Endothelial cell of hepatic sinusoid (primary cell): Measurements from ENCODE around the gene EPHA1.

ENCODE experiments used
- in situ Hi-C: cut with HindIII; loops from 2 replicates; pipeline ENCODE4 v1.10.0; 2017; ENCODE audit warnings: low sequenced_read_pairs

The EPHA1 gene

DNA sequence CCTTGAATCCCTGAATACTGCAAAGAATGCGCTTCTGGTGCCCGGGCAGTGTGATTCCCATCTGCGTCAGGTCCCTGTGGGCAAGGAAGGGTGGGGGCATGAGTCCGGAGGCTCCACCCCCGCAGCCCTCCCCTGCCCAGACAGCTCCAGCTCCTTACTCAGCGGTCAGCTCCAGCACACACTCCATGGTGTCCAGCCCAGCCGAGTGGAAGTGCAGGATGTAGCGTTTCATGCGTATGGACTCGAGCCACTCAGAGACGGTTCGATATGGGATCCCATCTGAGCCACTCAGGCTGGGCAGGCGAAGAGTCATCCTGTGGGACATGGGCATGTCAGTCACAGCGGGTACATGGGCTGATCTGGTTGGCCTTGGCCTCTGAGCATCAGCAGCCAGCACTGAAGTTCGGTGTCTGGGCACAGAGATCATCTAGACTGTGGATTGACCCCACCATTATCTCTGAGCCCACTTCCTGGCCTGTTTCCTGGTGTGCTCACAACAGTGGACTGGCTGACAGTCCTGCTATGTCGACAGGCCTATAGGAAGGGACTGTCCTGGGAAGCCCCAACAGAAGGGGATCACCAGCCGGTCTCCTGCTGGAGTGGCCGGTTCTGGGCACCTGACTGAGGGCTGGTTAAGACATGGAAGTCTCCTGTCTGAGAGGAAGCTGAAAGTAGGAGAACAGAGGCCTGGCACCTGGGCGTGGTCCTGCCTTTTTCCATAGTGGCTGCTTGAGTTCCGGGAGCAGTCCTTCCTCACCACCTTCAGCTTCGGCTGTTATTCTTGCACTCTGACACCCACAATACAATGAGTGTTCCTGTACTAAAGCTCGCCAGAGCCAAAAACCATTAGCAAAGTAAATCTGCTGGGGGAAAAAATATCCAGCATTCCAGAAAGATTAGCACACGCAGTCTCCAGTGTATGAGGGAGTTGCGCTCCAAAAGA, 16.9 kb downstream of the EPHA1 start:
- in situ Hi-C loops: no loop called here

- in situ Hi-C loops: no loop called here
Observed at GRCh38 chr7:143390773-143391317, 17.8 kb downstream of the EPHA1 start.

DNA sequence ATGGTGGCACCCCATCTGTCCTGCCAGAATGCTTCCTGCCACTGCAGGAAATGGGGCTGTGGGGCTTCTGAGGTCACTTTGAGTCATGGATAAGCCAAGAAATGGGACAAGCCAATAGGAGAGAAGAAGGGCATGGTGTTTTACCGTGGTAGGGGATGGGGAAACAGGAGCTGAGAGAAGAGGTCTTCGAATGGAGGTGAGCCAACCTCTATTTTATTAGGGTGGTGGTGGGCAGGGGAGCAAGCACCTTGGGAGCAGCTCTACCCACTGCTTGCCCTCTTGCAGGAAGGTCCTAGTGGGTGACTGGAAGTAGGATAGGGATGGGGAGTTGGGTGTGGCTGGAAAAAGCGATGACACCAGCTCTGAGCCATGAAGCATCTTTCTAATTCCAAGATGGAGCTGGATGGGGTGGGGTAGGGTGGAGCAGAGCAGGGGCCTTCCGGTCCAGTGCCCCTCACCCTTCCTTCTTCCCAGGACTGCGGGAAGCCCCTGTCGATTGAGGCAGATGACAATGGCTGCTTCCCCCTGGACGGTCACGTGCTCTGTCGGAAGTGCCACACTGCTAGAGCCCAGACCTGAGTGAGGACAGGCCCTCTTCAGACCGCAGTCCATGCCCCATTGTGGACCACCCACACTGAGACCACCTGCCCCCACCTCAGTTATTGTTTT, 18.4 kb downstream of the EPHA1 start:
- in situ Hi-C loops: no loop called here

DNA sequence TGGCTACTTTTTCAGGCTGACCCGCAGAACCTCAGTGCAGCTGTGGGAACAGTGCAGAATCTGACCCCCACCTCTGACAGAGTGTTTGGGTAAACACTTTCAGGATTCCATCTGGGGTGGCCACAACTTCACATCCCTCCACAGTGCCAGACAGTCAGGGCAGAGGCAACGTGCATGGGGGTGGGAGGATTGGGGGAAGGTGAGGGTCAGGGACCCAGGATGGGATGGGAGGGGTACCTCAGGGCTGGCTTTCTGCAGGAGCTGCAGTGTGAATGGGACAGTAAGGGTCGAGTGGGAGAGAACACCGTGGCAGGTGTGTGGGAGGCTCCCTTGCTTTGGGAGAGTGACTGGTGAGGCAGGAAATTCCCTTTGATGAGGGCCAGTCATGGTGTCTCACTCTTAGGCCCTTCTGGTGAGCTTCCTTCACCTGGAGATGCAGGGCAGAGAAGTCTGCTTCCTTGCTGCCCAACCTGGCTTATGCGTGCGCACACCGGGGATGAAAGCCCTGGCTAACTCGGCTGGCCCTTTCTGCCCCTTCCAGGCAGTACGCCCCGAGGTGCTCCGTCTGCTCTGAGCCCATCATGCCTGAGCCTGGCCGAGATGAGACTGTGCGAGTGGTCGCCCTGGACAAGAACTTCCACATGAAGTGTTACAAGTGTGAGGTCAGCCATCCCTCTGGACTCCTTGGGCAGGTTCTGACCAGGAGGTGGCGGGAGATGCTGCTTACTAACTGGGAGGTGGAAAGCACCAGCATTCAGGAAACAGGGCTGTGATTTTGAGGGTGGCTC, 19.1 kb downstream of the EPHA1 start:
- in situ Hi-C loops: loop anchor here (5.0 kb wide), 1 partner anchor 67 kb away; no protein-coding TSS in a partner anchor

DNA sequence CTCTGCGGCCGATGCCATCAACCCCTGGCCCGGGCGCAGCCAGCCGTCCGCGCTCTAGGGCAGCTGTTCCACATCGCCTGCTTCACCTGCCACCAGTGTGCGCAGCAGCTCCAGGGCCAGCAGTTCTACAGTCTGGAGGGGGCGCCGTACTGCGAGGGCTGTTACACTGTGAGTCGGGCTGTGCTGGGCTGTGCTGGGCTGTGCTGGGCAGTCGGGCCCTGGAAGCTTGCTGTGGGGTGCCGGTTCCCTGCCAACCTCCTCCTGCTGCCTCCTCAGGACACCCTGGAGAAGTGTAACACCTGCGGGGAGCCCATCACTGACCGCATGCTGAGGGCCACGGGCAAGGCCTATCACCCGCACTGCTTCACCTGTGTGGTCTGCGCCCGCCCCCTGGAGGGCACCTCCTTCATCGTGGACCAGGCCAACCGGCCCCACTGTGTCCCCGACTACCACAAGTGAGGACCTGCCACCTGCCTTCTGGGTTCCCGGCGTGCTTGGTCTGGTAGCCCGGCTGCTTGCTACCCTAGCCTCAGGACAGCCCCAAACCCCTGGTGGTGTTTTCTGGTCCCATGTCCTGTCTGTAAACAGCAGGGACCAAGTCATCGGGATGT, 20.1 kb downstream of the EPHA1 start:
- in situ Hi-C loops: loop anchor here (5.0 kb wide), 1 partner anchor 66 kb away; no protein-coding TSS in a partner anchor

DNA sequence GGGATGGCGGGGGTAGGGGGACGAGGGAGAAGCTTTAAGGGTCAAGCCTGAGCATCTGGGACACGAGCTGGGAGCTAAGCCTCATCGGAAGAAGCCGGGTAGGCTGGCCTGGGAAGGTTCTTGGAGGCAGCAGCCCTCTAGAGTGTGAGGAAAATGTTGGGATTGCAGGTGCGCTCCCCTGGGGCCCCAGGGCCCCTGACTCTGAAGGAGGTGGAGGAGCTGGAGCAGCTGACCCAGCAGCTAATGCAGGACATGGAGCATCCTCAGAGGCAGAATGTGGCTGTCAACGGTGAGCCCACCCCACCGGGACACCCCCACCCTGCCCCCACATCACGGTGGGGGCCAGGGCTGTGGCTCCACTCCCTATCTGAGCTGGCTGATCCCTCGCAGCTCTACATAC, 20.6 kb downstream of the EPHA1 start:
- in situ Hi-C loops: loop anchor here (5.0 kb wide), 1 partner anchor 66 kb away; no protein-coding TSS in a partner anchor

DNA sequence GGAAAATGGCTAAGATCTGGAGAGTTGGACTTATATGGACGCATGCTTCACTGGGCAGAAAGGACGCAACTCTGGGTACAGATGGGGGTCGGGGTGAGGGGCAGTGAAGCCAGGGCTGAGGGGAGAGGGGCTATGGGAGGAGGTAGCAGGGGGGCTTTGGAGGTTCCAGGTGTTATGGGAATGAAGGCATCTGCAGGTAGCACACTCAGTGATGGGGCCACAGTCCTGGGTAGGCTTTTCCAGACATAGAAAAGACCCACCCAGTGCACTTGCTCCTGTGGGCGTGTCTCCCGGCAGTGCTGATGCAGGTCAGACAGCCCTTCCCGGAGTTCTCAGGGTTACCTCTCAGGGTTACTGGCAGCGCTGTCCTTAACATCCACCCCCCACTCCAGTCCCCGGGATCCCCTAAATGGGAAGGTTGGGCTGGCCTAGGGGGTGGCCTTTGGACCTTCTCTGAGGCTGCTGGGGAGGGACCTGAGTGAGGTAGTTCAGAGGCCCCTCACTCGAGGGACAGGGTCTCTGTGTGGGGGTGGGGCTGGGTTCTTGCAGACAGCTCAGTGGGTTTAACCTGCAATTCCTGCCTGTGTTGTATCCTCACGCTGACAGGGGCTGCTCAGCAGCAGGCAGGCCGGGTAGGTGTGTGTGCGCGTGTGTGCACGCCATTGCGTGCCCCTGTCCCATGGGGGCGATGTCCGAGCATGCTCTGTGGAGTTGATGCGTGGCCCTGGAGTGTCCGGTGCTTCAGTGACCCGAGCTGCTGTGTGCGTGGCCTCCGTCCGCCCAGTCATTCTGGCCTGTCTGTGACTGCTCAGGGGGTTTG, 21.3 kb downstream of the EPHA1 start:
- in situ Hi-C loops: loop anchor here (5.0 kb wide), 1 partner anchor 65 kb away; no protein-coding TSS in a partner anchor

GRCh38 chr7:143385891-143386781, 22.5 kb downstream of the EPHA1 start:
- in situ Hi-C loops: loop anchor here (5.0 kb wide), 1 partner anchor 64 kb away; no protein-coding TSS in a partner anchor

GRCh38 chr7:143384661-143385631, 23.7 kb downstream of the EPHA1 start:
- in situ Hi-C loops: loop anchor here (5.0 kb wide), 1 partner anchor 63 kb away; no protein-coding TSS in a partner anchor

DNA sequence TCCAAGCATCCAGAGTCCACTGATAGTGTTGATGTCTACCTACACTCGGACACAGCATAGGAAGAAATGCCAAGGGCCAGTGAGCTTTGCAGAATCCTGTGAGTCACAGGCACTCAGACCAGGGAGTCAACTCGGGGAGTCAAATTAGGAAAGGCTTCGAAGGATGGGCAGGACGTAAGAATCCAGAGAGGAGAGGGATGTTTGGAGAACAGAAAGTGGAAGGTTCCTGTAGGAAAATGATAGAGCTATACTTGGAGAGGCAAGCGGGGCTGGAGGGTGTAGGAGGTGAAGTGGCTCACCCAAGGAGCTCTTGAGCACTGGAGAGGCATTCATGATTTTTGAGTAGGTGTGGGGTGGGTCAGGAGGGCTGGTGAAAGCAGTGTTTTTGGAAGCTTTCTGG, 24.5 kb downstream of the EPHA1 start:
- in situ Hi-C loops: no loop called here

DNA sequence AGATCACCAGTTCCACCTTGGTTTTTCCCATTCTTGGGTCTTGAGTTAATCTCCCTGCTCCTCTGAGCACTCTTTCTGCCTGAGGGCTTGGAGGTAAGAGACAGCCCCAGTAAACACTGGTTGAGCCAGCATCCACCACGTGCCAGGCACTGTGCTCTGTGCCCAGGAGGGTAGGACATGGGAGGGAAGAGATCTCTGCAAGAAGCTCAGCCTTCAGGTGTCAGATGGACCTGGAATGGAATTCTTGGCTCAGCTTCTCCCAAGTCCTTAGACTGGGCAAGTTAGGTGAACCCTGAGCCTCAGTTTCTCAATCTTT, 25.1 kb downstream of the EPHA1 start:
- in situ Hi-C loops: no loop called here

DNA sequence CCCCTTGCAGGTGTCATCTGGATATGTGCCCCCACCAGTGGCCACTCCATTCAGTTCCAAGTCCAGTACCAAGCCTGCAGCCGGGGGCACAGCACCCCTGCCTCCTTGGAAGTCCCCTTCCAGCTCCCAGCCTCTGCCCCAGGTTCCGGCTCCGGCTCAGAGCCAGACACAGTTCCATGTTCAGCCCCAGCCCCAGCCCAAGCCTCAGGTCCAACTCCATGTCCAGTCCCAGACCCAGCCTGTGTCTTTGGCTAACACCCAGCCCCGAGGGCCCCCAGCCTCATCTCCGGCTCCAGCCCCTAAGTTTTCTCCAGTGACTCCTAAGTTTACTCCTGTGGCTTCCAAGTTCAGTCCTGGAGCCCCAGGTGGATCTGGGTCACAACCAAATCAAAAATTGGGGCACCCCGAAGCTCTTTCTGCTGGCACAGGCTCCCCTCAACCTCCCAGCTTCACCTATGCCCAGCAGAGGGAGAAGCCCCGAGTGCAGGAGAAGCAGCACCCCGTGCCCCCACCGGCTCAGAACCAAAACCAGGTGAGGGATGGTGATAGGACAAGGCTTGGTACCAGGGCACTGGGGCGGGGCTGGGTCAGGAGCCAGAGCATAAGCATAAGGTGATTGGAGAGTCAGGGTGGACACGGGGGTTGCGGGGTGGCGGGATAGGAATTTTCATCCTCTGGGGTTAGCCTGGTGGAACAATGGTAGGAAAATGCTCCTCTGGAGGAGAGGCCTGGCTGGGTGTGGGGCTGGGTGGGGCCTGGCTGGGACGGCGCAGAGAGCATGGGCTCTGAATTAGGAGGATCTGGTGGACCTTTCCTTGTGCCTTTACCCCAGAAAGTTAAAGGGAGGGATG, 25.6 kb downstream of the EPHA1 start:
- in situ Hi-C loops: no loop called here

DNA sequence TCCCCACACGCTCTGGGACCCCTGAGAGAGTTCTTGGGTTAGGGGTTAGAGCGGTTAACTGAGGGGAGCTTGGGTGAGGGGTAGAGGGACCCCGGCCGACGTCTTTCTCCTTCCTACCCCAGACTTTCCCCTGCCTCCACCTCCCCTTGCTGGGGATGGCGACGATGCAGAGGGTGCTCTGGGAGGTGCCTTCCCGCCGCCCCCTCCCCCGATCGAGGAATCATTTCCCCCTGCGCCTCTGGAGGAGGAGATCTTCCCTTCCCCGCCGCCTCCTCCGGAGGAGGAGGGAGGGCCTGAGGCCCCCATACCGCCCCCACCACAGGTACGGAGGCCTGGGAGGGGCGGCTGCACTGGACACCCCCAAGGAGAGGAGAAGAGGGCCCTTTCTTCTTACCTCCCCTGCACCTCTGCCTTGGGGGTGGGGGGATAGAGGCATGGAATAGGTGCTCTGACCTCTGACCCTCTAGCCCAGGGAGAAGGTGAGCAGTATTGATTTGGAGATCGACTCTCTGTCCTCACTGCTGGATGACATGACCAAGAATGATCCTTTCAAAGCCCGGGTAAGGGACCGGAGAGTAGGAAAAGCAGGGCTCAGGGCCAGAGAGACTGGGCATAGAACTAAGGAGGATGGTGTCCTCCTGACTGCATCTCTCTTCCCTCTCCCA, 26.4 kb downstream of the EPHA1 start:
- in situ Hi-C loops: no loop called here

GRCh38 chr7:143381427-143382125, 27.1 kb downstream of the EPHA1 start:
- in situ Hi-C loops: no loop called here

GRCh38 chr7:143380646-143381426, 27.8 kb downstream of the EPHA1 start, which contains the start of gene ZYX:
ZYX (plus strand) TSS chr7:143381345; CDS start chr7:143381572, 227 bp downstream.
- in situ Hi-C loops: no loop called here
